ENCODE data around the gene TMEM200B. TPM values are rescaled to one million over a fixed set of nuclear protein-coding genes. Genes with fewer than 3 reads are reported as not detected.

The TMEM200B gene
- total and polyA plus RNA-seq, 2 experiments from 2014 or later = 4.9 to 8.7 TPM

GRCh38 chr1:29134695-29135028 is 11.0 kb upstream of the TMEM200B start:
- no peak overlapping the region for H3K27ac Mint-ChIP-seq
- H3K4me1 ChIP-seq (ENCODE audit: insufficient read depth) = peaks cover 19% of the 10 kb centered on the region
- ATAC-seq (peak; percentile 39), DNase-seq (ENCODE audit: low spot score) (peak; percentile 49)
- H4K20me1 ChIP-seq (replicated peaks; ENCODE audit: insufficient read depth) = no peaks in the 10 kb centered on the region
- H3K9me3 Mint-ChIP-seq = peaks cover 10% of the 10 kb centered on the region; the same call in 2 of the 3 replicates
- H3K27ac ChIP-seq (ENCODE audit: low read depth) = no peak overlapping the region
- 0 out of 2 replicates have a peak, but pooled peaks cover 5% of the 10 kb centered on the region for H3F3A ChIP-seq (replicated peaks; ENCODE audit: low read depth)
- H3K36me3 ChIP-seq (ENCODE audit: insufficient read depth) = no peaks in the 10 kb centered on the region
- TF ChIP-seq EZH2phosphoT487 (IDR thresholded peaks at IDR 0.05; ENCODE audit: unreplicated experiment) = no peak
- H3K79me2 ChIP-seq (replicated peaks; ENCODE audit: insufficient read depth) = no peaks in the 10 kb centered on the region
- H3K4me2 ChIP-seq = no peak overlapping the region; the same call in 1 of the 2 replicates
- no peaks in the 10 kb centered on the region for H3K9me2 ChIP-seq (ENCODE audit: insufficient read depth)
- no peak overlapping the region for H3K4me3 ChIP-seq
- H3K27me3 Mint-ChIP-seq (ENCODE audit: insufficient read depth, low read depth, poor library complexity) = peaks cover 18% of the 10 kb centered on the region
- H3K4me3 Mint-ChIP-seq = no peak overlapping the region
- H3K36me3 Mint-ChIP-seq (ENCODE audit: low read depth) = no peaks in the 10 kb centered on the region; the same call in 1 of the 3 replicates
- peaks cover 8% of the 10 kb centered on the region; the same call in 2 of the 3 replicates for H3K4me1 Mint-ChIP-seq
- H3K27me3 ChIP-seq (ENCODE audit: insufficient read depth) = no peaks in the 10 kb centered on the region
- peak overlapping the region; percentile 90 for H2AFZ ChIP-seq

- ATAC-seq = peak; percentile 66
- H3K4me2 ChIP-seq = no peak overlapping the region; the same call in 1 of the 2 replicates
- Mint-ChIP-seq H3K4me1 (peaks cover 8% of the 10 kb centered on the region; the same call in 2 of the 3 replicates), H3K36me3 (ENCODE audit: low read depth) (no peaks in the 10 kb centered on the region; the same call in 1 of the 3 replicates), H3K4me3 (no peak overlapping the region), H3K27ac (no peak overlapping the region), H3K27me3 (ENCODE audit: insufficient read depth, low read depth, poor library complexity) (peaks cover 15% of the 10 kb centered on the region), H3K9me3 (peaks cover 7% of the 10 kb centered on the region; the same call in 2 of the 3 replicates)
- peak; percentile 47 for DNase-seq (ENCODE audit: low spot score)
- H3K4me3 ChIP-seq = no peak overlapping the region
- peak overlapping the region; percentile 94 for H2AFZ ChIP-seq
- no peak overlapping the region for H3K27ac ChIP-seq (ENCODE audit: low read depth)
- no peaks in the 10 kb centered on the region for H3K79me2 ChIP-seq (replicated peaks; ENCODE audit: insufficient read depth)
- peaks cover 19% of the 10 kb centered on the region for H3K4me1 ChIP-seq (ENCODE audit: insufficient read depth)
- H4K20me1 ChIP-seq (replicated peaks; ENCODE audit: insufficient read depth) = no peaks in the 10 kb centered on the region
- 0 out of 2 replicates have a peak, but pooled peaks cover 5% of the 10 kb centered on the region for H3F3A ChIP-seq (replicated peaks; ENCODE audit: low read depth)
- no peaks in the 10 kb centered on the region for H3K36me3 ChIP-seq (ENCODE audit: insufficient read depth)
- H3K9me2 ChIP-seq (ENCODE audit: insufficient read depth) = no peaks in the 10 kb centered on the region
- H3K27me3 ChIP-seq (ENCODE audit: insufficient read depth) = no peaks in the 10 kb centered on the region
- no peak for TF ChIP-seq EZH2 (IDR thresholded peaks at IDR 0.05; ENCODE audit: low read depth, unreplicated experiment)
- no peak for TF ChIP-seq ETS1 (IDR thresholded peaks at IDR 0.05)
- TF ChIP-seq CTCF (conservative IDR thresholded peaks at IDR 0.05; ENCODE audit: low read depth in 2 of 2) = no peak
- TF ChIP-seq REST (IDR thresholded peaks at IDR 0.05; ENCODE audit: unreplicated experiment) = no peak
- no peak for TF ChIP-seq STAT1 (IDR thresholded peaks at IDR 0.05; ENCODE audit: unreplicated experiment)
- no peak for TF ChIP-seq CREB1 (CRISPR knock-in tag; IDR thresholded peaks at IDR 0.05; ENCODE audit: low read depth)
- TF ChIP-seq JUNB (IDR thresholded peaks at IDR 0.05; ENCODE audit: unreplicated experiment) = no peak
- TF ChIP-seq ZNF331 (CRISPR knock-in tag; IDR thresholded peaks at IDR 0.05; ENCODE audit: low read depth) = no peak
- TF ChIP-seq POLR2AphosphoS5 (IDR thresholded peaks at IDR 0.05; ENCODE audit: low read depth) = no peak
These were observed 10.4 kb upstream of the TMEM200B start for GRCh38 chr1:29133861-29134694.

All from GM23338 (cell line).